ENCODE results near the gene SLC22A3. TPM values are rescaled to one million over a fixed set of nuclear protein-coding genes. Genes with fewer than 3 reads are reported as not detected.
"Not testable (repeated sequence)": the region's sequence is repeated elsewhere in the genome, so short reads cannot be mapped to it uniquely, and the experiment has no call there.

SLC22A3 gene
- total RNA-seq, 2 experiments from 2014 or later, result not detected

GRCh38 chr6:160467261-160467871 is 119.2 kb downstream of the SLC22A3 start:
- intact Hi-C loops (cut with micrococcal nuclease); H3K27me3 Mint-ChIP-seq; H3K9me3 Mint-ChIP-seq; POLR2A ChIA-PET; H3K27ac Mint-ChIP-seq; H3K36me3 Mint-ChIP-seq; H3K4me3 Mint-ChIP-seq; DNase-seq: not testable (repeated sequence)
- H3K4me1 Mint-ChIP-seq (ENCODE audit: low read depth), result peaks cover 37% of the 10 kb centered on the region
- CTCF ChIA-PET, result interaction anchor here (0.9 kb wide), 1 partner anchor 66 kb away, joined by 3 read pairs; no protein-coding TSS in a partner anchor

- intact Hi-C loops (cut with micrococcal nuclease), result no loop called here
- Mint-ChIP-seq H3K4me1 (ENCODE audit: low read depth) (peaks cover 21% of the 10 kb centered on the region), H3K27ac (no peak overlapping the region), H3K36me3 (peaks cover 5% of the 10 kb centered on the region), H3K9me3 (no peaks in the 10 kb centered on the region), H3K4me3 (no peak overlapping the region), H3K27me3 (peaks cover 4% of the 10 kb centered on the region)
- CTCF ChIA-PET, result interaction anchor here (1.7 kb wide), 1 partner anchor 65 kb away, joined by 5 read pairs; no protein-coding TSS in a partner anchor
- POLR2A ChIA-PET, result no interaction called here
- no peak for DNase-seq
These were observed 121.0 kb downstream of the SLC22A3 start for GRCh38 chr6:160469153-160469552.

GRCh38 chr6:160476056-160476455 is 127.9 kb downstream of the SLC22A3 start:
- H3K4me1 Mint-ChIP-seq (ENCODE audit: low read depth); H3K27me3 Mint-ChIP-seq; H3K27ac Mint-ChIP-seq; H3K4me3 Mint-ChIP-seq; POLR2A ChIA-PET; H3K9me3 Mint-ChIP-seq; intact Hi-C loops (cut with micrococcal nuclease); DNase-seq: not testable (repeated sequence)
- CTCF ChIA-PET, result interaction anchor here (1.1 kb wide), 1 partner anchor 531 kb away, joined by 3 read pairs; no protein-coding TSS in a partner anchor
- H3K36me3 Mint-ChIP-seq, result peaks cover 16% of the 10 kb centered on the region

GRCh38 chr6:160477072-160477471 is 128.9 kb downstream of the SLC22A3 start:
- peaks cover 25% of the 10 kb centered on the region for H3K36me3 Mint-ChIP-seq
- H3K27ac Mint-ChIP-seq; H3K27me3 Mint-ChIP-seq; intact Hi-C loops (cut with micrococcal nuclease); POLR2A ChIA-PET; H3K4me3 Mint-ChIP-seq; H3K4me1 Mint-ChIP-seq (ENCODE audit: low read depth); DNase-seq: not testable (repeated sequence)
- peaks cover 19% of the 10 kb centered on the region for H3K9me3 Mint-ChIP-seq
- CTCF ChIA-PET, result interaction anchor here (1.1 kb wide), 1 partner anchor 532 kb away, joined by 3 read pairs; no protein-coding TSS in a partner anchor

GRCh38 chr6:160477901-160478300 is 129.7 kb downstream of the SLC22A3 start:
- ChIA-PET POLR2A (no interaction called here), CTCF (no interaction called here)
- Mint-ChIP-seq H3K4me3 (no peak overlapping the region), H3K36me3 (peaks cover 33% of the 10 kb centered on the region), H3K27ac (no peak overlapping the region), H3K9me3 (peaks cover 19% of the 10 kb centered on the region), H3K27me3 (no peaks in the 10 kb centered on the region), H3K4me1 (ENCODE audit: low read depth) (peaks cover 7% of the 10 kb centered on the region)
- no peak for DNase-seq
- intact Hi-C loops (cut with micrococcal nuclease), result no loop called here

- Mint-ChIP-seq H3K27me3 (no peaks in the 10 kb centered on the region), H3K4me1 (ENCODE audit: low read depth) (no peaks in the 10 kb centered on the region), H3K27ac (no peak overlapping the region), H3K36me3 (peaks cover 48% of the 10 kb centered on the region), H3K4me3 (no peak overlapping the region), H3K9me3 (no peaks in the 10 kb centered on the region)
- DNase-seq, result no peak
- intact Hi-C loops (cut with micrococcal nuclease), result no loop called here
- POLR2A ChIA-PET, result no interaction called here
- CTCF ChIA-PET, result no interaction called here
These were observed 138.9 kb downstream of the SLC22A3 start for GRCh38 chr6:160487116-160487515.

GRCh38 chr6:160489091-160489490 is 140.9 kb downstream of the SLC22A3 start:
- no peaks in the 10 kb centered on the region for H3K27me3 Mint-ChIP-seq
- H3K27ac Mint-ChIP-seq, result no peak overlapping the region
- ChIA-PET CTCF (interaction anchor here (1.2 kb wide), 1 partner anchor 30 kb away, joined by 4 read pairs; no protein-coding TSS in a partner anchor), POLR2A (no interaction called here)
- no peaks in the 10 kb centered on the region for H3K4me1 Mint-ChIP-seq (ENCODE audit: low read depth)
- no peaks in the 10 kb centered on the region for H3K9me3 Mint-ChIP-seq
- H3K4me3 Mint-ChIP-seq, result no peak overlapping the region
- intact Hi-C loops (cut with micrococcal nuclease), result no loop called here
- H3K36me3 Mint-ChIP-seq, result peaks cover 42% of the 10 kb centered on the region
- no peak for DNase-seq

GRCh38 chr6:160494576-160494975 is 146.4 kb downstream of the SLC22A3 start:
- DNase-seq, result no peak
- Mint-ChIP-seq H3K36me3 (peaks cover 34% of the 10 kb centered on the region), H3K4me1 (ENCODE audit: low read depth) (no peaks in the 10 kb centered on the region), H3K9me3 (no peaks in the 10 kb centered on the region), H3K27ac (no peak overlapping the region), H3K27me3 (no peaks in the 10 kb centered on the region), H3K4me3 (no peak overlapping the region)
- CTCF ChIA-PET, result interaction anchor here (0.6 kb wide), 1 partner anchor 774 kb away, joined by 4 read pairs; no protein-coding TSS in a partner anchor
- POLR2A ChIA-PET, result no interaction called here
- intact Hi-C loops (cut with micrococcal nuclease), result no loop called here

GRCh38 chr6:160500639-160501038 is 152.5 kb downstream of the SLC22A3 start:
- Mint-ChIP-seq H3K36me3 (peaks cover 27% of the 10 kb centered on the region), H3K4me1 (ENCODE audit: low read depth) (no peaks in the 10 kb centered on the region), H3K27me3 (no peaks in the 10 kb centered on the region), H3K4me3 (no peak overlapping the region), H3K9me3 (peaks cover 17% of the 10 kb centered on the region), H3K27ac (no peak overlapping the region)
- intact Hi-C loops (cut with micrococcal nuclease), result no loop called here
- ChIA-PET POLR2A (no interaction called here), CTCF (interaction anchor here (1.0 kb wide), 1 partner anchor 44 kb away, joined by 3 read pairs; no protein-coding TSS in a partner anchor)
- DNase-seq, result peak; percentile 9

Other genes with a start within 250 kb of the SLC22A3 start
- gene SLC22A1, start 226.6 kb upstream of the SLC22A3 start, total RNA-seq, result under 1 TPM; 0.14 to 0.99 TPM
- not detected for gene SLC22A2, start 89.6 kb upstream of the SLC22A3 start, total RNA-seq

Measured in activated CD4-positive, alpha-beta memory T cell treated with anti-CD3 and anti-CD28 coated beads for 36 hours (primary cell).